Measurements from ENCODE around the gene JRKL. TPM values are rescaled to one million over a fixed set of nuclear protein-coding genes. Genes with fewer than 3 reads are reported as not detected.

The JRKL gene
- 1 to 10 TPM; 4.5 to 7.9 (median 6.9) TPM for total RNA-seq

DNA sequence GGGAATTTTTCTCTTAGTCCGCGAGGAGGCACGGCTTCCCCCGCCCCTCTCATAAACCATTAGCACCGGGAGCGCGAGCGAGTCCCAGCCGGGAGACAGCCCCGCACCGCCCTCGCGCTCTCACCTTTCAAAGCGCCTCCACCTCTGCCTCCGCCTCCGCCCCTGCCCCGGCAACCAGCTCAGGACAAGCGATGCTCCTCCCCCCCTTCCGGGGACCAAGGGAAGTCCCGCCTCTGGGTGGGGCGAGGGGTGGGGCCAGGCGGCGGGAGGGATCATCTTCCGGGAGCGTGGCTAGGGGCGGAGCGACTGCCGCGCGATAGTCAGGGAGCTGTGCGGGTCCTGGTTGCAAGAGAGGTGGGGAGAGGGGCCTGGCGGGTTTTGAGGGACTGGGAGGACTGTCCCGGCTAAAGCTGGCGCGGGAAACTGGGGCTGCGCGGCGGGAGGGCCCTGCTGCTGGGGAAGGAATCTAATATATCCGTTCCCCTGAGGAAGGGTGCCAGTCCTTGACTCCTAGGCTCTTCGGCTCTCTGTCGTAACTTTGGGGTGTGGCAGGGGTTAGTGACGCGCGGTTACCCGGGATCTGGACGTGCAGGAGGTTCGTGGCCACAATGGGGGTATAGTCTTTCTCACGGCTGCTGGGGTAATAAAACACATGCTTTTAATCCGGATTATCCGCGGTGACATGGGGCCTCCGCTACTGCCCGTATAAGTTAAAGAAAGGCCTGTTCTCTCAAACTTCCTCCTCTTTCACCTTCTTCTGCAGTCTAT, at the start of gene JRKL, which contains the start of gene CCDC82:
Gene JRKL, plus strand, starts transcription at position 294 of the 768 bp plus-strand sequence. CDS start 637 bp downstream, outside the sequence.
Gene CCDC82, minus strand, starts transcription at position 193 of the 768 bp plus-strand sequence. CDS start 5,165 bp downstream, outside the sequence.
- Histone ChIP-seq H3K36me3 (no peaks in the 10 kb centered on the region), H3K27ac (replicated peaks in 1 of 4) (peak within 1 kb of the TSS; percentile 87 to 90 (median 89)), H3K4me1 (peaks cover 14 to 32% (median 21%) of the 10 kb centered on the region in 4 donors), H3K27me3 (no peaks in the 10 kb centered on the region), H3K4me3 (peak within 1 kb of the TSS; percentile 82 to 99 (median 90)), H3K9me3 (no peaks in the 10 kb centered on the region)
- WGBS, result 0% methylated on average over 31 of the region's 53 CpGs
- intact Hi-C loops (cut with DNase I), result loop anchor here (5.0 to 10.0 kb wide), 2 partner anchors 465 to 553 kb away; partner anchors contain the start of gene MTMR2
- TF ChIP-seq POLR2AphosphoS5 (IDR thresholded peaks at IDR 0.05) (peak; percentile 95 to 97), CTCF (IDR thresholded peaks at IDR 0.05) (peak in 1 of 3 experiments; percentile 12), EP300 (IDR thresholded peaks at IDR 0.05) (no peak), POLR2A (IDR thresholded peaks at IDR 0.05; ENCODE audit: low read depth) (peak; percentile 87)
- peak; percentile 98 for DNase-seq (ENCODE audit: extremely low spot score)

DNA sequence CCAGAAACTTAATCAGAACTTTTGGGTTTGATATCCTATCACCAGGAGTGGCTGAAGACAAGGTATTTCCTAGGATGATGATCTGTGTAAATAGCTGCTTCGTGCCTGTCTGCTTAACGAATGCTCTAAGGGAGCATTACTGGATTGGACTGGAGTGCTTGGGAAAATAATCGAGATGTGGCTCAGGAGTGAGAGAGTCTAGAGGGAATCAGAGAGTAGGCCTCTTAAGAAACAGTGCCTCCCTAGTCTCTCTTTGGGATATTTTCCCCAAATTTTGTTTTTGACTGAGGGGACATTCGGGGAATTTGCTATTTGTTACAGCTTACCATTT, 49.3 kb upstream of the JRKL start:
- DNase-seq (ENCODE audit: extremely low spot score), result no peak
- 79% methylated on average over 4 of the region's 4 CpGs for WGBS
- Histone ChIP-seq H3K4me1 (peaks cover 46 to 67% (median 59%) of the 10 kb centered on the region in 4 donors), H3K9me3 (no peaks in the 10 kb centered on the region), H3K4me3 (peak overlapping the region; percentile 66 to 90 (median 68)), H3K27ac (replicated peaks in 1 of 4) (peak overlapping the region; percentile 85 to 91 (median 88)), H3K36me3 (no peaks in the 10 kb centered on the region), H3K27me3 (no peaks in the 10 kb centered on the region)
- TF ChIP-seq EP300 (IDR thresholded peaks at IDR 0.05), result no peak
- TF ChIP-seq POLR2A (IDR thresholded peaks at IDR 0.05; ENCODE audit: low read depth), result no peak
- no peak for TF ChIP-seq POLR2AphosphoS5 (IDR thresholded peaks at IDR 0.05)
- TF ChIP-seq CTCF (IDR thresholded peaks at IDR 0.05), result no peak
- intact Hi-C loops (cut with DNase I), result loop anchor here (5.0 kb wide), 5 partner anchors 103 to 503 kb away; partner anchors contain the start of gene MTMR2

- no peaks in the 10 kb centered on the region for H3K27me3 ChIP-seq
- no peaks in the 10 kb centered on the region for H3K9me3 ChIP-seq
- intact Hi-C loops (cut with DNase I), result loop anchor here (2.0 to 5.0 kb wide), 6 partner anchors 104 to 504 kb away; partner anchors contain the start of gene MTMR2
- TF ChIP-seq POLR2A (IDR thresholded peaks at IDR 0.05; ENCODE audit: low read depth) (no peak), POLR2AphosphoS5 (IDR thresholded peaks at IDR 0.05) (peak; percentile 33 to 57), CTCF (IDR thresholded peaks at IDR 0.05) (peak; percentile 31 to 51 (median 46)), EP300 (IDR thresholded peaks at IDR 0.05) (no peak)
- WGBS, result 29% methylated on average over 19 of the region's 26 CpGs
- peak overlapping the region; percentile 85 to 91 (median 88) for H3K27ac ChIP-seq (replicated peaks in 1 of 4)
- H3K36me3 ChIP-seq, result no peaks in the 10 kb centered on the region
- no peak for DNase-seq (ENCODE audit: extremely low spot score)
- peak overlapping the region; percentile 66 to 90 (median 68) for H3K4me3 ChIP-seq
- H3K4me1 ChIP-seq, result peaks cover 46 to 59% (median 56%) of the 10 kb centered on the region in 4 donors
These were observed 48.4 kb upstream of the JRKL start for GRCh38 chr11:96341211-96342013.

DNA sequence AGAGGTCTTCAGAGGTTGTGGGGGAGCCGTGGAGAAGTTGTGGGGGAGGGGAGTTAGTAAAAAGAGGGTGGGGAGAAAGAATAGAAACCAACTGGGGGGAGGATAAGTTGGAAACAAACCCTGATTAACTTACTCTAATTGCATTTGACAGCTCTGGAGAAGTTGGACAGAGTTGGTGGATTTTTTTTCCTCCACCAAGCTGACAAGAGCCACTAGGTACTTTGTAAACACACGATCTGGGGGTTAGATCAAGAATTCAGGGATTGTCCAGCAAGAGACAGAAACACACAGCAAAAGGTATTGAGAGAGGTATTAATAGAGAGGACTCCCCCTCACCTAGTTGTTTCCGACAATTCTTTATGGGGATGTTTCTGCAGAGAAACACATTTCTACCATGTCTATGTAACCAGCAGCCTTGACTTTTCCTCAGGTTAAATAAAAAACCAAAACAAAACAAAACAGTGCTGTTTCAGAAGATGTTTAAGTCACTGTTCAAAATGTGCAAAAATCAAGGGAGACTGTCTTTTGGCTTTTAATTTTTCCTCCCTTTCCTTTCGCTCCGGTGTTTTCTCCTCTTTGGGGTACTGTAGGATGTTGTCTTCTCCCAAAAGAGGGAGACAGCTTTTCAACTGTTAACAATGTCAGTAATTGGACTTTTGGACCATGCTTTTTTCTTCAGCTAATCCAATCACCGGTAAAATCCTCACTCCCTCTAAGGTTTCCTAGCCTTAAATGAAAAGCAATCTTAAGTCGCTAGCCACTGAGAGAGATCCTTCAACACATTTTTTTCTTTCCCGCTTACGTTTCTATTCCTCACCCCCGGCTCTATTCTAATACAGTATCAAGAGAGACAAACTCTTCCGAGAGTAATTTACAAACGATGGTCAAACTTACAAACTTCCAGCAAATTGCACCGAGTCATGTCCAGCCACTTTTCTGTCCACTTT, 47.5 kb upstream of the JRKL start:
- peak overlapping the region; percentile 66 to 90 (median 68) for H3K4me3 ChIP-seq
- no peaks in the 10 kb centered on the region for H3K27me3 ChIP-seq
- intact Hi-C loops (cut with DNase I), result loop anchor here (2.0 to 5.0 kb wide), 6 partner anchors 105 to 505 kb away; partner anchors contain the start of gene MTMR2
- 1% methylated on average over 13 of the region's 13 CpGs for WGBS
- no peak for TF ChIP-seq EP300 (IDR thresholded peaks at IDR 0.05)
- no peak for TF ChIP-seq POLR2AphosphoS5 (IDR thresholded peaks at IDR 0.05)
- TF ChIP-seq CTCF (IDR thresholded peaks at IDR 0.05), result no peak
- no peaks in the 10 kb centered on the region for H3K36me3 ChIP-seq
- DNase-seq (ENCODE audit: extremely low spot score), result no peak
- H3K27ac ChIP-seq (replicated peaks in 1 of 4), result peak overlapping the region; percentile 85 to 91 (median 88)
- peaks cover 46 to 56% (median 50%) of the 10 kb centered on the region in 4 donors for H3K4me1 ChIP-seq
- no peaks in the 10 kb centered on the region for H3K9me3 ChIP-seq
